Esophagus (tissue), 2 donors: Measurements from ENCODE around the gene SNPH. TPM values are rescaled to one million over a fixed set of nuclear protein-coding genes. Genes with fewer than 3 reads are reported as not detected.
"Not testable (repeated sequence)": the region's sequence is repeated elsewhere in the genome, so short reads cannot be mapped to it uniquely, and the experiment has no call there.

ENCODE experiments used
- H3K27ac ChIP-seq, 2 donors: one replicate each; pipeline ENCODE4 v1.5.1; 2013; ENCODE audit warnings: low read depth in 2 of 2, mild to moderate bottlenecking in 2 of 2, inconsistent platforms in 1 of 2, low read length in 1 of 2, moderate library complexity in 1 of 2
- H3K27me3 ChIP-seq, 2 donors: one replicate each; pipeline ENCODE4 v1.6.1; 2013; ENCODE audit warnings: low read length in 2 of 2, control low read depth in 1 of 2, mild to moderate bottlenecking in 1 of 2; ENCODE audit not compliant: insufficient read depth in 2 of 2, control insufficient read depth in 1 of 2
- H3K36me3 ChIP-seq, 2 donors: one replicate each; pipeline ENCODE4 v1.6.1; 2013; ENCODE audit warnings: low read length in 1 of 2; ENCODE audit not compliant: control insufficient read depth in 2 of 2, insufficient read depth in 2 of 2
- H3K4me1 ChIP-seq, 2 donors: one replicate each; pipeline ENCODE4 v1.6.1; 2013; ENCODE audit warnings: low read length in 1 of 2; ENCODE audit not compliant: control insufficient read depth in 2 of 2, insufficient read depth in 2 of 2
- H3K4me3 ChIP-seq, 2 donors: one replicate each; pipeline ENCODE4 v1.5.1; 2013; ENCODE audit warnings: low read length in 2 of 2, mild to moderate bottlenecking in 2 of 2, low read depth in 1 of 2, moderate library complexity in 1 of 2
- H3K9me3 ChIP-seq, 2 donors: one replicate each; pipeline ENCODE4 v1.6.1; 2013; ENCODE audit warnings: mild to moderate bottlenecking in 2 of 2, low read depth in 1 of 2, low read length in 1 of 2, moderate library complexity in 1 of 2; ENCODE audit not compliant: control insufficient read depth in 2 of 2, insufficient read depth in 1 of 2
- whole genome bisulfite sequencing, 2 donors: extraction: QIAGEN DNeasy Blood & Tissue Kit; methylation state at CpG; one replicate each; pipeline ENCODE4 v1.1.7; 2013; 5-methylcytosine and 5-hydroxymethylcytosine counted together
- polyA plus RNA-seq, 2 donors: library from polyadenylated mRNA; stranded (reverse); fragments of 200-250 nt; gene quantifications; one replicate each; pipeline ENCODE4 v1.2.3, GENCODE V29; 2013
- donor health status: healthy with polysubstance abuse.
- donor health status: Bipolar disorder and iron deficiency.

SNPH gene
- polyA plus RNA-seq, 2 donors = 0.92 to 1.1 TPM

- H3K4me1 ChIP-seq, H3K36me3 ChIP-seq, H3K9me3 ChIP-seq, H3K4me3 ChIP-seq, H3K27me3 ChIP-seq, H3K27ac ChIP-seq: not testable (repeated sequence)
- 85 to 90% methylated on average over 8 of the region's 8 CpGs for WGBS, 2 donors
Measured at GRCh38 chr20:1343446-1344124, 77.5 kb downstream of the SNPH start.

DNA sequence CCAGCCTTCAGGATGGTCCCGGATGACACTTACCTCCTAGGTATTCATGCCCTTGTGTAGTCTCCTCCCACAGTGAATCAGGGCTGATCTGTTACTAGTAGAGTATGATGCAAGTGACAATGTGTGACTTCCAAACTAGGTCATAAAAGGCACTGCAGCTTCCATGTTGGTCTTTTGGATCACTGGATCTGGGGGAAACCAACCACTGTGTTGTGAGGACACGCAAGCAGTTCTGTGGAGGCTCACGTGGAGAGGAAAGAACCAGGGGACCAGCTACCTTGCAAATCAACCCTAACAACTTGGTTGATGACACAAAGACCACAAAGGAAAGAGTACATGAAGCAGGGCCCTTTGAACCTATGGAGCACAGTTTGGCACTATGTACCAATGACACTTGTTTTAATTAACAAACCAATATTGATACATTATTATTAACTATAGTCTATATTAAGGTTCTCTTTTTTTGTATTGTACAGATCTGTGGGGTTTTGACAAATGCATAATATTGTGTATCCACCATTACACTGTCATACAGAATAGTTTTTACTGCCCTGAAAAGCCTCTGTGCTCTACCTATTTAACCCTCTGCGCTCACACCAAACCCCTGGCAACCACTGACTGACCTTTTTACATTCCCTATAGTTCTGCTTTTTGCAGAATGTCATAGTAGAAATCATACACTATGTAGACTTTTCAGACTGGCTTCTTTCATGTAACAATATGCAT is 79.1 kb downstream of the SNPH start:
- H3K27ac ChIP-seq = no peak overlapping the region
- no peaks in the 10 kb centered on the region for H3K27me3 ChIP-seq
- 84 to 92% methylated on average over 4 of the region's 4 CpGs for WGBS, 2 donors
- H3K36me3 ChIP-seq = no peaks in the 10 kb centered on the region
- no peaks in the 10 kb centered on the region for H3K4me1 ChIP-seq
- no peaks in the 10 kb centered on the region for H3K9me3 ChIP-seq
- H3K4me3 ChIP-seq = no peak overlapping the region

- no peak overlapping the region for H3K27ac ChIP-seq
- H3K4me3 ChIP-seq = no peak overlapping the region
- H3K4me1 ChIP-seq = no peaks in the 10 kb centered on the region
- H3K36me3 ChIP-seq = no peaks in the 10 kb centered on the region
- no peaks in the 10 kb centered on the region for H3K9me3 ChIP-seq
- H3K27me3 ChIP-seq = no peaks in the 10 kb centered on the region
- 84 to 86% methylated on average over 1 of the region's 1 CpG for WGBS, 2 donors
Measured at GRCh38 chr20:1345756-1346093, 79.6 kb downstream of the SNPH start.

DNA sequence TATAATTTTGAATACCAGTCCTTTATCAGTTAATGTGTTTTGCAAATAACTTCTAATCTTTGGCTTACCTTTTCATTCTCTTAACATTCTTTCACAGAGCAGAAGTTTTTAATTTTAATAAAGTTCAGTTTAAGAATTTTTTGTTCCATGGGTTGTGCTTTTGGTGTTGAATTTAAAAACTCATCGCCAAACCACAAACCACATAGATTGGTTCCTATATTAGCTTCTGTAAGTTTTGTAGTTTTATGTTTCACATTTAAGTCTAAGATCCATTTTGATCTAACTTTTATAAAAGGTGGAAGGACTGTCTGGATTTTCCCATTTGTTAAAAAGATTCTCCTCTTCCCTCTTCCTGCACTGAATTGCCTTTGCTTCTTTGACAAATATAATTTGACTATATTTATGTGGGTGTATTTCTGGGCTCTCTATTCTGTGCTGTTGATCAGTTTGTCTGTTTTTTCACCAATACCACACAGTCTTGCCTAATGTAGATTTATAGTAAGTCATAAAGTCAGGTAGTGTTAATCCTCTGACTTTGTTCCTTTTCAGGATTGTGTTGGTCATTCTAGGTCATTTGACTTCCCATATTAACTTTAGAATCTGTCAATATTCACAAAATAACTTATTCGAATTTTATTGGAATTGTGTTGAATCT is 80.3 kb downstream of the SNPH start:
- H3K4me1 ChIP-seq = no peaks in the 10 kb centered on the region
- H3K4me3 ChIP-seq = no peak overlapping the region
- H3K36me3 ChIP-seq = no peaks in the 10 kb centered on the region
- WGBS, 2 donors = 82 to 90% methylated on average over 2 of the region's 2 CpGs
- H3K9me3 ChIP-seq = no peaks in the 10 kb centered on the region
- no peaks in the 10 kb centered on the region for H3K27me3 ChIP-seq
- no peak overlapping the region for H3K27ac ChIP-seq

- Histone ChIP-seq H3K4me1 (no peaks in the 10 kb centered on the region), H3K27me3 (no peaks in the 10 kb centered on the region), H3K9me3 (peaks cover 0 to 3% of the 10 kb centered on the region in 2 donors), H3K36me3 (peaks cover 3 to 12% of the 10 kb centered on the region in 2 donors), H3K4me3 (no peak overlapping the region), H3K27ac (no peak overlapping the region)
Measured at GRCh38 chr20:1353956-1354355, 87.9 kb downstream of the SNPH start.

DNA sequence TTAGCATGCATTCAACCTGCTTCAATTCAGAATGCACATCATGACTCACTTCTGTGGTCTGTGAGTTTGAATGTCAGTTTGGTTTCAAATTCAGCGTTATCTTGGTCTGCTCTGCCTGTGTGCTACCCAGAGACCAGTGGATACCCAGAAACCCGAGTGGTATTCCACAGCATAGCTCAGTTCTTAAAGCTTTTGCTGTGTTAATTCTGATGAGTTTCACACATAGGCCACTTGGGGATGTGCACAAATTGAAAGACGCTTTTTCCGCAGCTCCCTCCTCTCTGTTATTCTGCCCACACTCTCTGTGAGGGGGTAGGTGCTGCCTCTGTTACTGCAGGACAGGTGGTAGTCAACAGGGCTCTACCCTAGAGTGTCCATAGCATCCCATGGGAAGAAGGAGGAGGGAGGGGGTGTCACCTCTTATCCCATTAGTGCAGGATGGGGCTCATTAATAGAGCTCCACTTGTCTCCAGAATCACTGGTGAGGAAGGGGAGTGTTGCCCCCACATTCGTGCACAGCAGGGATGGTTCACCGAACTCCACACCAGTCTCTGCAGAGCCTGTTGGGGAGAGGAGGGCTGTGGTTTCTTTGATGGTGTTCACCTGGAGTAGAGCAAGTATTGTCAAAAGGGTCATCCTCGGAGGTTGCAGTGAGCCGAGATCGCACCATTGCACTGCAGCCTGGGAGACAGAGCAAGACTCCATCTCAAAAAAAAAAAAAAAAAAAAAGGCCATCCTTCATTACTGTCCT is 92.0 kb downstream of the SNPH start:
- H3K27ac ChIP-seq = no peak overlapping the region
- H3K27me3 ChIP-seq = no peaks in the 10 kb centered on the region
- no peak overlapping the region for H3K4me3 ChIP-seq
- no peaks in the 10 kb centered on the region for H3K4me1 ChIP-seq
- H3K9me3 ChIP-seq = peaks cover 0 to 3% of the 10 kb centered on the region in 2 donors
- 85 to 86% methylated on average over 9 of the region's 9 CpGs for WGBS, 2 donors
- H3K36me3 ChIP-seq = peaks cover 3 to 18% of the 10 kb centered on the region in 2 donors

Other genes starting within 250 kb of the SNPH start
- 10 to 100 TPM; 24.2 to 72.5 TPM for gene PSMF1, start 147.7 kb upstream of the SNPH start, polyA plus RNA-seq
- gene TMEM74B, start 81.3 kb upstream of the SNPH start, polyA plus RNA-seq = 1 to 10 TPM; 1.4 to 3.9 TPM
- under 1 TPM; 0.27 to 0.33 TPM for gene C20orf202, start 62.8 kb upstream of the SNPH start, polyA plus RNA-seq
- not detected for gene RAD21L1, start 40.2 kb upstream of the SNPH start, polyA plus RNA-seq
- gene SDCBP2, start 62.8 kb downstream of the SNPH start, polyA plus RNA-seq = 100 to 1,000 TPM; 137 to 147 TPM
- 100 to 1,000 TPM; 106 to 157 TPM for gene FKBP1A, start 126.8 kb downstream of the SNPH start, polyA plus RNA-seq
- gene NSFL1C, start 200.6 kb downstream of the SNPH start, polyA plus RNA-seq = 10 to 100 TPM; 44.4 to 69.4 TPM
- gene SIRPB2, start 225.1 kb downstream of the SNPH start, polyA plus RNA-seq = under 1 TPM; 0.41 to 0.75 TPM